Vagina (tissue), 2 donors: ENCODE data around the gene TOMM40. TPM values are rescaled to one million over a fixed set of nuclear protein-coding genes. Genes with fewer than 3 reads are reported as not detected.

Experiments used
- DNase-seq, 2 donors: peaks; one replicate each; pipeline ENCODE4 v3.0.0-alpha.2; 2017; ENCODE audit errors: extremely low spot score in 2 of 2
- H3K27ac ChIP-seq: fragments of 200-600 bp; sonication (generic); one replicate; pipeline ENCODE4 v1.5.1; 2019
- H3K27me3 ChIP-seq: fragments of 200-600 bp; sonication (generic); one replicate; pipeline ENCODE4 v1.5.1; 2019
- H3K36me3 ChIP-seq, 2 donors: fragments of 200-600 bp; sonication (generic); one replicate each; pipeline ENCODE4 v1.5.1; 2017 to 2019
- H3K4me1 ChIP-seq: fragments of 200-600 bp; sonication (generic); one replicate; pipeline ENCODE4 v1.5.1; 2019
- H3K4me3 ChIP-seq, 2 donors: fragments of 200-600 bp; sonication (generic); 1 replicate in 1 of 2; 2 replicates in 1 of 2; pipeline ENCODE4 v1.5.1; 2016 to 2019
- H3K9me3 ChIP-seq: fragments of 200-600 bp; sonication (generic); one replicate; pipeline ENCODE4 v1.5.1; 2019
- CTCF ChIP-seq, 3 experiments: fragments of 450-650 bp in 2 of 3; fragments of 200-600 bp in 1 of 3; sonication (generic) in 1 of 3; IDR thresholded peaks; one replicate each; pipeline ENCODE4 v1.5.1; 2017 to 2019; ENCODE audit warnings: antibody characterized with exemption in 3 of 3, mild to moderate bottlenecking in 2 of 3, moderate library complexity in 2 of 3
- POLR2A ChIP-seq, 2 donors: fragments of 450-650 bp; IDR thresholded peaks; one replicate each; pipeline ENCODE4 v1.6.1; 2017; ENCODE audit warnings: antibody characterized with exemption in 2 of 2, mild to moderate bottlenecking in 2 of 2, moderate library complexity in 2 of 2
- POLR2AphosphoS5 ChIP-seq, 2 donors: sonication (generic); formaldehyde crosslinking; IDR thresholded peaks; one replicate each; pipeline ENCODE4 v1.9.0; 2017; ENCODE audit warnings: antibody characterized with exemption in 2 of 2, mild to moderate bottlenecking in 2 of 2, low read depth in 1 of 2; ENCODE audit not compliant: insufficient read depth in 1 of 2
- intact Hi-C: fragments of 100-400 bp; cut with DNase I; formaldehyde crosslinking; loops from one replicate; pipeline ENCODE4 v1.15.1; 2023
- total RNA-seq: library from RNA; depleted of rRNA; stranded (reverse); fragments of >200 nt; gene quantifications from one replicate; pipeline ENCODE4 v1.2.3, GENCODE V29; 2016

Gene TOMM40
- total RNA-seq, 1 donor from 2014 or later, result 31.4 TPM

- Histone ChIP-seq H3K4me3 (no peak overlapping the region), H3K36me3 (peaks cover 0 to 52% of the 10 kb centered on the region in 2 donors), H3K4me1 (peaks cover 29% of the 10 kb centered on the region), H3K27ac (no peak overlapping the region), H3K9me3 (no peaks in the 10 kb centered on the region), H3K27me3 (no peaks in the 10 kb centered on the region)
- TF ChIP-seq POLR2A (IDR thresholded peaks at IDR 0.05), result no peak
- no peak for TF ChIP-seq POLR2AphosphoS5 (IDR thresholded peaks at IDR 0.05; ENCODE audit: insufficient read depth in 1 of 2, low read depth in 1 of 2)
- no peak for DNase-seq
- intact Hi-C loops, result loop anchor here (5.0 kb wide), 2 partner anchors 199 to 284 kb away; partner anchors contain the start of genes BLOC1S3, PPP1R37 and TRAPPC6A
These were observed 1.9 kb downstream of the TOMM40 start for GRCh38 chr19:44892932-44893331.

- peaks cover 29% of the 10 kb centered on the region for H3K4me1 ChIP-seq
- no peaks in the 10 kb centered on the region for H3K9me3 ChIP-seq
- no peak for DNase-seq
- H3K27me3 ChIP-seq, result no peaks in the 10 kb centered on the region
- intact Hi-C loops, result loop anchor here (5.0 kb wide), 2 partner anchors 199 to 284 kb away; partner anchors contain the start of genes BLOC1S3, PPP1R37 and TRAPPC6A
- H3K27ac ChIP-seq, result no peak overlapping the region
- H3K36me3 ChIP-seq, result peaks cover 0 to 54% of the 10 kb centered on the region in 2 donors
- H3K4me3 ChIP-seq, result no peak overlapping the region
- no peak for TF ChIP-seq CTCF (IDR thresholded peaks at IDR 0.05)
- no peak for TF ChIP-seq POLR2AphosphoS5 (IDR thresholded peaks at IDR 0.05; ENCODE audit: insufficient read depth in 1 of 2, low read depth in 1 of 2)
- no peak for TF ChIP-seq POLR2A (IDR thresholded peaks at IDR 0.05)
These were observed 2.4 kb downstream of the TOMM40 start for GRCh38 chr19:44893332-44894051.

- no peaks in the 10 kb centered on the region for H3K9me3 ChIP-seq
- H3K27ac ChIP-seq, result no peak overlapping the region
- TF ChIP-seq CTCF (IDR thresholded peaks at IDR 0.05) (no peak), POLR2AphosphoS5 (IDR thresholded peaks at IDR 0.05; ENCODE audit: insufficient read depth in 1 of 2, low read depth in 1 of 2) (no peak), POLR2A (IDR thresholded peaks at IDR 0.05) (no peak)
- DNase-seq, result no peak
- no peaks in the 10 kb centered on the region for H3K27me3 ChIP-seq
- intact Hi-C loops, result loop anchor here (5.0 kb wide), 2 partner anchors 198 to 283 kb away; partner anchors contain the start of genes BLOC1S3, PPP1R37 and TRAPPC6A
- H3K36me3 ChIP-seq, result peaks cover 0 to 54% of the 10 kb centered on the region in 2 donors
- no peak overlapping the region for H3K4me3 ChIP-seq
- peaks cover 29% of the 10 kb centered on the region for H3K4me1 ChIP-seq
These were observed 3.0 kb downstream of the TOMM40 start for GRCh38 chr19:44894052-44894400.

- TF ChIP-seq POLR2A (IDR thresholded peaks at IDR 0.05) (no peak), POLR2AphosphoS5 (IDR thresholded peaks at IDR 0.05; ENCODE audit: insufficient read depth in 1 of 2, low read depth in 1 of 2) (no peak), CTCF (IDR thresholded peaks at IDR 0.05) (no peak)
- Histone ChIP-seq H3K27ac (no peak overlapping the region), H3K4me3 (no peak overlapping the region), H3K4me1 (peaks cover 23% of the 10 kb centered on the region), H3K27me3 (no peaks in the 10 kb centered on the region), H3K36me3 (peaks cover 0 to 56% of the 10 kb centered on the region in 2 donors), H3K9me3 (no peaks in the 10 kb centered on the region)
- intact Hi-C loops, result loop anchor here (5.0 kb wide), 2 partner anchors 197 to 282 kb away; partner anchors contain the start of genes BLOC1S3, PPP1R37 and TRAPPC6A
- no peak for DNase-seq
These were observed 3.9 kb downstream of the TOMM40 start for GRCh38 chr19:44894946-44895345.

GRCh38 chr19:44897835-44898234, 6.8 kb downstream of the TOMM40 start:
- Histone ChIP-seq H3K27me3 (no peaks in the 10 kb centered on the region), H3K4me1 (peaks cover 6% of the 10 kb centered on the region), H3K4me3 (no peak overlapping the region), H3K36me3 (peaks cover 0 to 76% of the 10 kb centered on the region in 2 donors), H3K27ac (no peak overlapping the region), H3K9me3 (no peaks in the 10 kb centered on the region)
- intact Hi-C loops, result no loop called here
- TF ChIP-seq CTCF (IDR thresholded peaks at IDR 0.05) (no peak), POLR2AphosphoS5 (IDR thresholded peaks at IDR 0.05; ENCODE audit: insufficient read depth in 1 of 2, low read depth in 1 of 2) (no peak), POLR2A (IDR thresholded peaks at IDR 0.05) (no peak)
- no peak for DNase-seq
